ENCODE data around the gene CCR7. TPM values are rescaled to one million over a fixed set of nuclear protein-coding genes. Genes with fewer than 3 reads are reported as not detected.

CCR7 gene
- total RNA-seq, 1 experiment from 2014 or later: 0.57 TPM

- TF ChIP-seq ARID4B (CRISPR knock-in tag; IDR thresholded peaks at IDR 0.05; ENCODE audit: borderline replicate concordance): no peak
- no peak for TF ChIP-seq HMGA2 (CRISPR knock-in tag; IDR thresholded peaks at IDR 0.05)
- TF ChIP-seq RELA (CRISPR knock-in tag; IDR thresholded peaks at IDR 0.05; ENCODE audit: borderline replicate concordance): no peak
- TF ChIP-seq TEAD1 (CRISPR knock-in tag; IDR thresholded peaks at IDR 0.05): no peak
- TF ChIP-seq ZNF121 (CRISPR knock-in tag; IDR thresholded peaks at IDR 0.05): no peak
- TF ChIP-seq NFE2L1 (CRISPR knock-in tag; IDR thresholded peaks at IDR 0.05): no peak
- TF ChIP-seq PREB (CRISPR knock-in tag; IDR thresholded peaks at IDR 0.05; ENCODE audit: borderline replicate concordance): no peak
- no peak for TF ChIP-seq MLX (CRISPR knock-in tag; IDR thresholded peaks at IDR 0.05)
- TF ChIP-seq GABPB1 (CRISPR knock-in tag; IDR thresholded peaks at IDR 0.05): no peak
Measured at GRCh38 chr17:40541060-40541872, 24.0 kb downstream of the CCR7 start (continued).

- H3K36me3 Mint-ChIP-seq: no peaks in the 10 kb centered on the region
- no peak overlapping the region for H3K27ac Mint-ChIP-seq
- no peaks in the 10 kb centered on the region; the same call in 1 of the 2 replicates for H3K27me3 Mint-ChIP-seq (ENCODE audit: low read depth)
- TF ChIP-seq NFE2L1 (CRISPR knock-in tag; IDR thresholded peaks at IDR 0.05): no peak
- no peak for TF ChIP-seq ZNF232 (CRISPR knock-in tag; IDR thresholded peaks at IDR 0.05)
- TF ChIP-seq RELA (CRISPR knock-in tag; IDR thresholded peaks at IDR 0.05; ENCODE audit: borderline replicate concordance): no peak
- TF ChIP-seq E2F5 (CRISPR knock-in tag; IDR thresholded peaks at IDR 0.05): no peak
- no peak for TF ChIP-seq NFYB (CRISPR knock-in tag; conservative IDR thresholded peaks at IDR 0.05; ENCODE audit: low read depth)
- TF ChIP-seq RORB (CRISPR knock-in tag; IDR thresholded peaks at IDR 0.05): no peak
- TF ChIP-seq HMGXB4 (CRISPR knock-in tag; IDR thresholded peaks at IDR 0.05): no peak
- TF ChIP-seq CREB1 (CRISPR knock-in tag; IDR thresholded peaks at IDR 0.05): no peak
- no peak for TF ChIP-seq USF2 (CRISPR knock-in tag; IDR thresholded peaks at IDR 0.05)
- no peak for TF ChIP-seq AR (CRISPR knock-in tag; IDR thresholded peaks at IDR 0.05)
- ChIA-PET POLR2A (no interaction called here), CTCF (interaction anchor here (1.0 to 9.6 kb wide), 10 partner anchors 8 to 174 kb away, joined by 3 to 127 read pairs (median 6); partner anchors contain the start of genes IGFBP4 and TOP2A)
- H3K4me3 Mint-ChIP-seq: no peak overlapping the region
- DNase-seq (ENCODE audit: low spot score): no peak
- H3K9me3 Mint-ChIP-seq: no peaks in the 10 kb centered on the region
- H3K4me1 Mint-ChIP-seq: peaks cover 19% of the 10 kb centered on the region
- ATAC-seq: no peak
Measured at GRCh38 chr17:40540448-40540847, 24.8 kb downstream of the CCR7 start.
